HCT116 (cell line): ENCODE data around the gene SLC25A47. TPM values are rescaled to one million over a fixed set of nuclear protein-coding genes. Genes with fewer than 3 reads are reported as not detected.
A peak's percentile ranks its signal among the peaks of the same experiment; 100 is the strongest.

Experiments used
- ATAC-seq: fragments of 200-7000 bp; cut with Tn5 transposase; 2 replicates; pipeline ENCODE4 v1.9.1; 2020; ENCODE audit warnings: mild to moderate bottlenecking, moderate library complexity
- BruUV-seq: library from RNA; stranded (reverse); fragments of 400-500 nt; replicated peaks from 2 replicates; lab custom pipeline; 2021; lab: Mats Ljungman, UMichigan
- CTCF ChIA-PET: fragments of 300-600 bp; sonication (Branson Sonifier 250); formaldehyde crosslinking; loops from one replicate; lab custom pipeline; 2021; ENCODE audit warnings: antibody characterized with exemption; lab: Charles Lee
- POLR2A ChIA-PET: fragments of 300-600, 350-600 bp; sonication (Branson Sonifier 250); formaldehyde crosslinking; loops from one replicate; lab custom pipeline; 2021; ENCODE audit warnings: antibody characterized with exemption; lab: Charles Lee
- RAD21 ChIA-PET, 2 experiments: fragments of 300-600 bp; sonication (Branson Sonifier 250); formaldehyde crosslinking; loops; one replicate each; lab custom pipeline; 2023; ENCODE audit warnings: low total read pairs in 2 of 2; ENCODE audit not compliant: uncharacterized antibody in 2 of 2, unreplicated experiment in 2 of 2, low non-redundant PET in 1 of 2; lab: Charles Lee
- DNase-seq: peaks from one replicate; pipeline ENCODE4 v3.0.0-alpha.2; 2010; ENCODE audit warnings: low read depth, low spot score
- H2AFZ ChIP-seq: fragments of 200-600 bp; shearing (Covaris generic), sonication (generic); 2 replicates; pipeline ENCODE4 v1.6.1; 2017; ENCODE audit warnings: low read depth, mixed run types, mixed read lengths, antibody characterized with exemption, low read length; ENCODE audit not compliant: poor library complexity, severe bottlenecking
- H3K27ac ChIP-seq: 2 replicates; pipeline ENCODE4 v1.5.1; 2012; ENCODE audit warnings: low read depth, low read length
- H3K27me3 ChIP-seq: fragments of 200-600 bp; sonication (generic); 2 replicates; pipeline ENCODE4 v1.6.1; 2016; ENCODE audit warnings: mixed run types, low read length, mixed read lengths; ENCODE audit not compliant: insufficient read depth
- H3K36me3 ChIP-seq, 2 experiments: fragments of 200-500 bp in 1 of 2; fragments of 200-600 bp in 1 of 2; sonication (Bioruptor generic) in 1 of 2; sonication (generic) in 1 of 2; 2 replicates each; pipeline versions ENCODE4 v1.5.1 to v1.6.1; 2014 to 2016; ENCODE audit warnings: low read length in 2 of 2, inconsistent platforms in 1 of 2, mixed read lengths in 1 of 2, mixed run types in 1 of 2; ENCODE audit not compliant: insufficient read depth in 2 of 2, control insufficient read depth in 1 of 2
- H3K4me1 ChIP-seq, 2 experiments: fragments of 200-600 bp in 1 of 2; sonication (generic) in 1 of 2; 2 replicates each; pipeline versions ENCODE4 v1.5.1 to v1.6.1; 2012 to 2017; ENCODE audit warnings: low read length in 2 of 2, inconsistent platforms in 1 of 2, mild to moderate bottlenecking in 1 of 2, mixed read lengths in 1 of 2, mixed run types in 1 of 2, moderate library complexity in 1 of 2; ENCODE audit not compliant: insufficient read depth in 2 of 2, control insufficient read depth in 1 of 2
- H3K4me2 ChIP-seq: fragments of 200-600 bp; sonication (generic); 2 replicates; pipeline ENCODE4 v1.6.1; 2017; ENCODE audit warnings: mixed run types, low read length, mixed read lengths
- H3K4me3 ChIP-seq, 2 experiments: fragments of 200-600 bp in 1 of 2; sonication (generic) in 1 of 2; replicated peaks in 1 of 2; 2 replicates each; pipeline ENCODE4 v1.5.1; 2011 to 2016; ENCODE audit warnings: low read length in 2 of 2, control low read depth in 1 of 2, low read depth in 1 of 2, mild to moderate bottlenecking in 1 of 2, mixed read lengths in 1 of 2, mixed run types in 1 of 2
- H3K79me2 ChIP-seq: fragments of 200-600 bp; sonication (generic); 2 replicates; pipeline ENCODE4 v1.6.1; 2017; ENCODE audit warnings: mild to moderate bottlenecking, mixed run types, low read length, moderate library complexity, mixed read lengths; ENCODE audit not compliant: insufficient read depth
- H3K9ac ChIP-seq: fragments of 200-600 bp; sonication (generic); 2 replicates; pipeline ENCODE4 v1.6.1; 2016; ENCODE audit warnings: low read length, mixed read lengths
- H3K9me2 ChIP-seq: fragments of 200-600 bp; sonication (generic), shearing (Covaris generic); 2 replicates; pipeline ENCODE4 v1.6.1; 2017; ENCODE audit warnings: mixed run types, mild to moderate bottlenecking, moderate library complexity; ENCODE audit not compliant: insufficient read depth
- H3K9me3 ChIP-seq, 2 experiments: fragments of 200-500 bp in 1 of 2; fragments of 200-600 bp in 1 of 2; sonication (Bioruptor generic) in 1 of 2; sonication (generic) in 1 of 2; 2 replicates each; pipeline ENCODE4 v1.6.1; 2014 to 2017; ENCODE audit warnings: low read length in 2 of 2, mixed read lengths in 2 of 2, inconsistent platforms in 1 of 2, low read depth in 1 of 2, mild to moderate bottlenecking in 1 of 2, mixed run types in 1 of 2, moderate library complexity in 1 of 2; ENCODE audit not compliant: control insufficient read depth in 1 of 2, insufficient read depth in 1 of 2
- H4K20me1 ChIP-seq: fragments of 200-600 bp; sonication (generic), shearing (Covaris generic); 2 replicates; pipeline ENCODE4 v1.6.1; 2017; ENCODE audit warnings: mixed run types, mild to moderate bottlenecking, moderate library complexity; ENCODE audit not compliant: insufficient read depth
- CTCF ChIP-seq, 3 experiments: fragments of 200-600 bp in 1 of 3; sonication (generic) in 1 of 3; IDR thresholded peaks in 2 of 3; conservative IDR thresholded peaks in 1 of 3; 2 replicates each; pipeline ENCODE4 v1.5.1; 2012 to 2017; ENCODE audit warnings: low read depth in 2 of 3, low read length in 2 of 3, antibody characterized with exemption in 1 of 3, borderline replicate concordance in 1 of 3, control low read depth in 1 of 3, mild to moderate bottlenecking in 1 of 3, mixed read lengths in 1 of 3, mixed run types in 1 of 3, moderate library complexity in 1 of 3; ENCODE audit not compliant: insufficient read depth in 1 of 3
- EZH2phosphoT487 ChIP-seq: fragments of 200-600 bp; IDR thresholded peaks from 2 replicates; pipeline ENCODE4 v1.6.1; 2018; ENCODE audit warnings: antibody characterized with exemption, borderline replicate concordance
- MAX ChIP-seq: IDR thresholded peaks from 2 replicates; pipeline ENCODE4 v1.6.1; 2012
- POLR2A ChIP-seq: IDR thresholded peaks from 2 replicates; pipeline ENCODE4 v1.7.0; 2011; ENCODE audit warnings: borderline replicate concordance; ENCODE audit not compliant: insufficient read depth, insufficient read length; ENCODE audit errors: extremely low read depth
- POLR2AphosphoS5 ChIP-seq: IDR thresholded peaks from 2 replicates; pipeline ENCODE4 v1.6.1; 2011; ENCODE audit warnings: mild to moderate bottlenecking, low read depth, low read length, moderate library complexity
- SP1 ChIP-seq: IDR thresholded peaks from 2 replicates; pipeline ENCODE4 v1.6.1; 2012; ENCODE audit warnings: low read depth
- TCF7L2 ChIP-seq: IDR thresholded peaks from 2 replicates; pipeline ENCODE4 v1.7.0; 2011; ENCODE audit warnings: borderline replicate concordance, inconsistent platforms; ENCODE audit not compliant: insufficient read depth, insufficient read length; ENCODE audit errors: extremely low read depth
- ZNF274 ChIP-seq: fragments of 200-500 bp; sonication (Bioruptor generic); IDR thresholded peaks from 2 replicates; pipeline ENCODE4 v1.6.1; 2014; ENCODE audit warnings: mild to moderate bottlenecking, low read depth, low read length, inconsistent platforms
- intact Hi-C: fragments of 100-400 bp; cut with micrococcal nuclease; formaldehyde crosslinking; loops from 2 replicates; pipeline ENCODE4 v1.10.0; 2022
- total RNA-seq: library from RNA; stranded (reverse); gene quantifications from one replicate; pipeline ENCODE4 v1.2.1, GENCODE V29; 2021; ENCODE audit not compliant: unreplicated experiment

SLC25A47 gene
- total RNA-seq, 1 experiment from 2014 or later: 0.17 TPM

- intact Hi-C loops: no loop called here
- ChIA-PET POLR2A (no interaction called here), CTCF (no interaction called here), RAD21 (no interaction called here)
- Histone ChIP-seq H3K79me2 (no peaks in the 10 kb centered on the region), H2AFZ (no peak overlapping the region), H3K9me3 (no peaks in the 10 kb centered on the region), H3K4me1 (peaks cover 0 to 8% of the 10 kb centered on the region in 2 experiments; a peak in 1 of 4 replicates), H4K20me1 (no peaks in the 10 kb centered on the region), H3K4me3 (no peak overlapping the region), H3K4me2 (no peak overlapping the region), H3K9ac (no peak overlapping the region)
- ATAC-seq: no peak
- no TSS peak for BruUV-seq
- peak; percentile 14; the same call in 1 of the 2 replicates for TF ChIP-seq POLR2AphosphoS5
- no peak for TF ChIP-seq POLR2A
- TF ChIP-seq, all 23 proteins: peak for 1
- Histone ChIP-seq H3K27me3 (no peaks in the 10 kb centered on the region), H3K9me2 (no peaks in the 10 kb centered on the region), H3K27ac (no peak overlapping the region), H3K36me3 (peaks cover 7 to 16% of the 10 kb centered on the region in 2 experiments; a peak in 3 of 4 replicates)
- DNase-seq: no peak
Measured at GRCh38 chr14:100339766-100340422, 16.8 kb downstream of the SLC25A47 start.

GRCh38 chr14:100340423-100340813 lies 17.3 kb downstream of the SLC25A47 start:
- Histone ChIP-seq H3K4me3 (no peak overlapping the region), H3K9me3 (no peaks in the 10 kb centered on the region), H3K9me2 (no peaks in the 10 kb centered on the region), H3K4me1 (peaks cover 0 to 8% of the 10 kb centered on the region in 2 experiments; a peak in 1 of 4 replicates), H4K20me1 (no peaks in the 10 kb centered on the region), H3K27ac (no peak overlapping the region), H3K36me3 (peaks cover 7 to 16% of the 10 kb centered on the region in 2 experiments; a peak in 3 of 4 replicates), H2AFZ (no peak overlapping the region), H3K4me2 (no peak overlapping the region), H3K79me2 (no peaks in the 10 kb centered on the region), H3K9ac (no peak overlapping the region), H3K27me3 (no peaks in the 10 kb centered on the region)
- no TSS peak for BruUV-seq
- ChIA-PET RAD21 (no interaction called here), CTCF (no interaction called here), POLR2A (no interaction called here)
- ATAC-seq (no peak), DNase-seq (no peak)
- intact Hi-C loops: no loop called here
- TF ChIP-seq POLR2AphosphoS5 (no peak), POLR2A (no peak), ZNF274 (no peak), EZH2phosphoT487 (no peak), MAX (no peak), SP1 (no peak), CTCF (IDR thresholded peaks at IDR 0.05 in 2 of 3, conservative IDR thresholded peaks at IDR 0.05 in 1 of 3; ENCODE audit: borderline replicate concordance in 1 of 3, insufficient read depth in 1 of 3, low read depth in 2 of 3, low read length in 2 of 3) (no peak), TCF7L2 (no peak)
